Stimulated activated naive CD4-positive, alpha-beta T cell (primary cell): ENCODE measurements around the gene NEU4.
"Not testable (repeated sequence)": the region's sequence is repeated elsewhere in the genome, so short reads cannot be mapped to it uniquely, and the experiment has no call there.

Experiments used
- DNase-seq, 6 experiments: peaks; one replicate each; lab custom pipeline; 2025; lab: John Stamatoyannopoulos, UW

Gene NEU4

GRCh38 chr2:241808721-241809382 is at the start of gene NEU4:
Gene NEU4, plus strand, starts transcription at chr2:241809193. Its CDS starts 5,292 bp downstream, at chr2:241814485.
- DNase-seq: no peak

GRCh38 chr2:241759893-241760292 is 49.1 kb upstream of the NEU4 start:
- DNase-seq: not testable (repeated sequence)

GRCh38 chr2:241760301-241760771 is 48.7 kb upstream of the NEU4 start:
- DNase-seq: peak in 2 of 6 experiments; percentile 6 to 20

- DNase-seq: no peak
Measured at GRCh38 chr2:241762321-241762932, 46.6 kb upstream of the NEU4 start.

DNA sequence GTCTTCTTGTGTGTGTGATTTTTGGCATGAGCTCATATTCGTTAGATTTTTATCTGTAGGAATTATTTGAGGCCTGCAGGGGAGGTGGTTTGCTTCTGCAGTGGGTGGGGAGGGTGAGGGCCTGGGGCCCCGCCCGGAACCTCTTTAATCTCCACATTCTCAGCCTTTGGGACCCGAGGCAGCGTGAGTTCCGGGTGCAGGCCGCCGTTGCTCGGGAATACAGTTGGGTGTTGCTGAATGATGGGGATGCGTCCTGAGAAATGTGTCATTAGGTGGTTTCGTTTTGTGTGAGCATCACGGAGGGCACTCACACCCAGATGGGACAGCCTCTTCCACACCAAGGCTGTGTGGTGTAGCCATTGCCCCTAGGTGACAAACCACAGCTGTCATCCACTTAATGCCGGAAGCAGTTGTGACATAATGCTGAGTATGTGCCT is 46.0 kb upstream of the NEU4 start:
- DNase-seq: no peak

- no peak for DNase-seq
Measured at GRCh38 chr2:241763551-241764274, 45.3 kb upstream of the NEU4 start.

GRCh38 chr2:241764275-241765241 is 44.4 kb upstream of the NEU4 start:
- DNase-seq: no peak

- no peak for DNase-seq
Measured at GRCh38 chr2:241767464-241768250, 41.3 kb upstream of the NEU4 start.

DNA sequence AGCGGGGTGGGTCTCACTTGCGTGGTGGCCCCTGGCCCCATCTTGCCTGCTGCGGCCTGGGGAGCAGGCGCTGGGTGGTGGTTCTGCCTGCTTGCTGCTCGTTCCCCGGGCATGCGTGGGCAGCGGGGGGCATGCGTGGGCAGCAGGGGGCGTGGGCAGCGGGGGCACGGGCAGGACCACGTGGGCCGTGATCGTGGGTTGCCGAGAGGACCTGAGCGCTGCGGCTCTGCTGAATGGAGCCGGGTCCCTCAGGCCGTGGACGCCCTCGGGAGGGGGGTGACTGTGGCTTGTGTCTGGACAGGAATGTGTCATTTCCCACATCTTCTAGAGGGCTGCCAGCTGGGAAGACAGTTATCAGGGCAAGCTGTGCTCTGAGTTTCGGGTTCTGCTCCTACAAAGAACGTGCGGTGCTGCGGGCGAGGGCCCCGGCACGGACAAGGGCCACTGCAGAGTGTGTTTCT is 40.7 kb upstream of the NEU4 start:
- DNase-seq: no peak

GRCh38 chr2:241768850-241769249 is 40.1 kb upstream of the NEU4 start:
- no peak for DNase-seq

DNA sequence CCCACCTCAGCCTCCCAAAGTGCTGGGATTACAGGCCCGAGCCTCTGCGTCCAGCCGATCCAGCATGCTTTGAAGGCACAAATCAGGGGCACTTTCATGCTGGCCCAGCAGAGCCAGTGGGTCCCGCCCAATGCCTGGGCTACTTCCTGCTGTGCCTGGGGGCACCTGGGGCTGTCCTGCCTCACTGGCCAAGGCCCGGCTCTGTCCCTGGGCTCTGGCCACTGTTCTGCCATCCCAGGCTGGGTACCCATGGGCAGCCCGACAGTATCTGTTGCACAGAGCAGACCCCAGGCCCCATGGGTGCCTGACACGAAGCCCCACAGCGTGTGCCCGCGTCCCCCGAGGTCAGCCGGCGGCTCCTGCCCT is 39.2 kb upstream of the NEU4 start:
- no peak for DNase-seq

- no peak for DNase-seq
Measured at GRCh38 chr2:241770185-241770935, 38.6 kb upstream of the NEU4 start.

- DNase-seq: no peak
Measured at GRCh38 chr2:241770936-241771285, 38.1 kb upstream of the NEU4 start.

GRCh38 chr2:241771286-241772062 is 37.5 kb upstream of the NEU4 start:
- DNase-seq: no peak

GRCh38 chr2:241772063-241772499 is 36.9 kb upstream of the NEU4 start:
- peak in 3 of 6 experiments; percentile 26 to 47 (median 44) for DNase-seq

- no peak for DNase-seq
Measured at GRCh38 chr2:241773511-241774418, 35.2 kb upstream of the NEU4 start.

DNA sequence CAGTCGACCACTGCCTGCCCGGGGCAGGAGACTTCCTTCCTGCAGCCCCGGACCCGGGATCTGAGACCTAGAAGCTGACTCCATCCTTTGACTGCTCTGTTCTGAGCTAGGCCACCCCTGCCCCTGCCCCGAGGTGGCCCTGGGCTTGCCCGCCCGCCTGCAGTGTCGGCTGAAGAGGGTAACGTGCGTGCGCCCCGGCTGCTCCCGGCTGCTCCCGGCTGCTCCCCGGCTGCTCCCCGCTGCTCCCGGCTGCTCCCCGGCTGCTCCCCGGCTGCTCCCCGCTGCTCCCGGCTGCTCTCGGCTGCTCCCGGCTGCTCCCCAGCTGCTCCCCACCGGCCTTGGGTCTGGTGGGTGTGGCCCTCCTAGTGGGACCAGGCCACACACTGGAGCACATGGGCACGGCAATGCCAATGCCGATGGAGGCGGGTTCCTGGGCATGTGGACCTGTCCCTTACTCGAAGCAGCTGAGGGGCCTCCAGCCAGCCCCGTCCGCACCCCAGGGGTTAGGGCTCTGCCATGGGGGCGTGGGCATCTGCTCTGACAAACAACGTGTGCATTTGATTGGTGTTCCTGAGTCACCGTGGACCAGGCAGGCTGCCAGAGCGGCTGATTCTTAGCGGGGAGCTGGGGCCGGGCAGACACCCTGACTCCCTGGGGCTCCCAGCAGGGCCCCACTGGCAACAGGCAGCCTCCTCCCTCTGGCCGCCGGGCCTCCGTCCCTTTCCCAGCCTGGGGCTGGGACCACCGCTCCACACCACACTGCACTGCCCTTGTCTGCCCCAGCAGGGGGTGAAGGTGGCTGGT is 34.4 kb upstream of the NEU4 start:
- no peak for DNase-seq
